SU-DHL-6 (cell line): ENCODE results near the gene PRR23A.

Source experiments
- H2AFZ ChIP-seq: fragments of 200-600 bp; sonication (generic); 2 replicates; pipeline ENCODE4 v1.6.1; 2014; ENCODE audit warnings: low read depth, mild to moderate bottlenecking, moderate library complexity, mixed read lengths, antibody characterized with exemption, low read length; ENCODE audit not compliant: severe bottlenecking
- H3F3A ChIP-seq: fragments of 200-600 bp; shearing (Covaris generic); 2 replicates; pipeline ENCODE4 v1.6.0; 2016; ENCODE audit warnings: antibody characterized with exemption, mild to moderate bottlenecking; ENCODE audit not compliant: insufficient read depth
- H3K27ac ChIP-seq: fragments of 200-600 bp; sonication (generic); 2 replicates; pipeline ENCODE4 v1.5.1; 2016; ENCODE audit warnings: low read depth, mild to moderate bottlenecking, low read length, moderate library complexity, mixed read lengths
- H3K27me3 ChIP-seq: fragments of 200-600 bp; sonication (generic), shearing (Covaris generic); 2 replicates; pipeline ENCODE4 v1.6.0; 2014; ENCODE audit warnings: mild to moderate bottlenecking, low read length
- H3K36me3 ChIP-seq: fragments of 200-600 bp; sonication (generic); 2 replicates; pipeline ENCODE4 v1.6.1; 2014; ENCODE audit warnings: mild to moderate bottlenecking, low read length, mixed read lengths
- H3K4me2 ChIP-seq: fragments of 300-600, 200-600 bp; shearing (Covaris generic), sonication (generic); 2 replicates; pipeline ENCODE4 v1.6.0; 2014; ENCODE audit warnings: low read length, low read depth, mild to moderate bottlenecking; ENCODE audit not compliant: poor library complexity, severe bottlenecking
- H3K4me3 ChIP-seq: fragments of 200-600 bp; sonication (generic); 2 replicates; pipeline ENCODE4 v1.5.1; 2014; ENCODE audit warnings: antibody characterized with exemption, low read length, mild to moderate bottlenecking, mixed read lengths; ENCODE audit not compliant: insufficient read depth, poor library complexity, severe bottlenecking
- H3K79me2 ChIP-seq: fragments of 200-600 bp; sonication (generic); 2 replicates; pipeline ENCODE4 v1.6.1; 2014; ENCODE audit warnings: mild to moderate bottlenecking, low read length, moderate library complexity; ENCODE audit not compliant: insufficient read depth
- H3K9ac ChIP-seq: fragments of 200-600 bp; sonication (generic); 2 replicates; pipeline ENCODE4 v1.7.0; 2014; ENCODE audit warnings: mild to moderate bottlenecking, low read length
- H3K9me2 ChIP-seq: fragments of 200-600 bp; sonication (generic); replicated peaks from 2 replicates; pipeline ENCODE4 v1.6.1; 2014; ENCODE audit warnings: low read length; ENCODE audit not compliant: insufficient read depth
- H3K9me3 ChIP-seq: fragments of 200-600 bp; sonication (generic); 2 replicates; pipeline ENCODE4 v1.6.1; 2014; ENCODE audit warnings: low read length, mixed read lengths; ENCODE audit not compliant: insufficient read depth
- H4K20me1 ChIP-seq: fragments of 200-600 bp; sonication (generic); 2 replicates; pipeline ENCODE4 v1.6.1; 2014; ENCODE audit warnings: low read depth, mild to moderate bottlenecking, antibody characterized with exemption, low read length, moderate library complexity, mixed read lengths
- EZH2phosphoT487 ChIP-seq: fragments of 200-600 bp; sonication (generic), shearing (Covaris generic); conservative IDR thresholded peaks from 2 replicates; pipeline ENCODE4 v1.6.1; 2018; ENCODE audit warnings: mild to moderate bottlenecking, antibody characterized with exemption, low read length, moderate library complexity, mixed read lengths
- TF ChIP-seq, protein P1 (sequence below): fragments of 200-600 bp; sonication (generic); IDR thresholded peaks from one replicate; pipeline ENCODE4 v1.5.1; 2017; ENCODE audit warnings: antibody characterized with exemption, mild to moderate bottlenecking, low read length, moderate library complexity; ENCODE audit not compliant: insufficient read depth, poor library complexity, severe bottlenecking

PRR23A gene

DNA sequence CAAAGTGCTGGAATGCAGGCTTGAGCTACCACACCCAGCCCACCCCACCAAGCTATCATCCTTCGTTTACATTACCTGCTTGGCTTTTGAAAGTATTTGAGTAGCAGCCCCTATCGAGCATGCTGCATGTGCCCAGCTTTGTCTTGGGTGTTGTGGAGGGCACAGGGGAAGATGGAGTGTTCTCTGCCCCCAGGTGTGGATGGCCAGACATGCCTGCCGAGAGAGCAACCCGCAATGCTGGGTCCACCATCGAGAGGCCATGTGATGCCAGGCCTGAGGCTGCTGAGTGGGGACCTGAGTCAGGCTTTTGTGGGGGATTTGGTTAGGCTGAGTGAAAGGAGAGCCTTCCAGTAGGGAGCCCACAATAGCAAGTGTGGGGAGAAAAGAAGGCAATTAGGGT is 33.1 kb downstream of the PRR23A start:
- no peaks in the 10 kb centered on the region for H3K9me2 ChIP-seq
- no peak overlapping the region for H3K27ac ChIP-seq
- no peak overlapping the region for H3K4me3 ChIP-seq
- no peaks in the 10 kb centered on the region for H3K27me3 ChIP-seq
- H3K9me3 ChIP-seq: no peaks in the 10 kb centered on the region
- no peaks in the 10 kb centered on the region for H4K20me1 ChIP-seq
- H3F3A ChIP-seq: no peaks in the 10 kb centered on the region
- no peak overlapping the region for H3K4me2 ChIP-seq
- no peaks in the 10 kb centered on the region for H3K36me3 ChIP-seq
- TF ChIP-seq, protein P1, sequence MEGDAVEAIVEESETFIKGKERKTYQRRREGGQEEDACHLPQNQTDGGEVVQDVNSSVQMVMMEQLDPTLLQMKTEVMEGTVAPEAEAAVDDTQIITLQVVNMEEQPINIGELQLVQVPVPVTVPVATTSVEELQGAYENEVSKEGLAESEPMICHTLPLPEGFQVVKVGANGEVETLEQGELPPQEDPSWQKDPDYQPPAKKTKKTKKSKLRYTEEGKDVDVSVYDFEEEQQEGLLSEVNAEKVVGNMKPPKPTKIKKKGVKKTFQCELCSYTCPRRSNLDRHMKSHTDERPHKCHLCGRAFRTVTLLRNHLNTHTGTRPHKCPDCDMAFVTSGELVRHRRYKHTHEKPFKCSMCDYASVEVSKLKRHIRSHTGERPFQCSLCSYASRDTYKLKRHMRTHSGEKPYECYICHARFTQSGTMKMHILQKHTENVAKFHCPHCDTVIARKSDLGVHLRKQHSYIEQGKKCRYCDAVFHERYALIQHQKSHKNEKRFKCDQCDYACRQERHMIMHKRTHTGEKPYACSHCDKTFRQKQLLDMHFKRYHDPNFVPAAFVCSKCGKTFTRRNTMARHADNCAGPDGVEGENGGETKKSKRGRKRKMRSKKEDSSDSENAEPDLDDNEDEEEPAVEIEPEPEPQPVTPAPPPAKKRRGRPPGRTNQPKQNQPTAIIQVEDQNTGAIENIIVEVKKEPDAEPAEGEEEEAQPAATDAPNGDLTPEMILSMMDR: no peak
- TF ChIP-seq EZH2phosphoT487: no peak
- H2AFZ ChIP-seq: no peak overlapping the region
- no peak overlapping the region for H3K9ac ChIP-seq
- H3K79me2 ChIP-seq: no peaks in the 10 kb centered on the region

DNA sequence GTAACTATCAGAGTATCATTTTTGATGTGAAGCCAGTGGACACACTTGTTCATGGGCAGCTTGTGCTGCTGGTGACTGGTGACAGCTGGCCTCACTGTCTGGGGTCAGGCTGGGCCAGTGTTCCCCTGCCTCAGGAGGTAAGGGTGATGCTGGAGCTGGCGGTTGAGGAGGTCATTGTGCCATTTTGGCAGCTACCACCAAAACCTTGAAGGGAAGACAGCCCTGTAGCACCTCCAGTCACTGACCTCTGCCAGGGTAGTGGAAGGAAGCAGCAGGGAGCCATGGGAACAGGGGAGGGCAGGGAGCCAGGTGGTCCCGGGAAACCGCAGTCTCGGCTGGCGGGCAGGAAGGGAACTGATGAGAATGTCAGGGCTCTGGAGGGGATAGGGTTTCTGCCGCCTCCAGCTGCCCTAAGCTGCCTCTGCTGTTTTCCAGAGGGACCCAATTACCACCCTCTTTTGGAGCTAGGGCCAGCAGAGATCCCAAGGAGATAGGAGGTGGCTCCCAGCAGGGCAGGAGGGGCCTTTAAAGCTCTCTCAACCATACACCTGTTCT is 34.2 kb downstream of the PRR23A start:
- H3K4me2 ChIP-seq: no peak overlapping the region
- no peak overlapping the region for H3K9ac ChIP-seq
- H3K36me3 ChIP-seq: no peaks in the 10 kb centered on the region
- TF ChIP-seq, protein P1: no peak
- TF ChIP-seq EZH2phosphoT487: no peak
- no peak overlapping the region for H2AFZ ChIP-seq
- no peak overlapping the region for H3K27ac ChIP-seq
- H3K9me2 ChIP-seq: no peaks in the 10 kb centered on the region
- H3K4me3 ChIP-seq: no peak overlapping the region
- no peaks in the 10 kb centered on the region for H3F3A ChIP-seq
- no peaks in the 10 kb centered on the region for H3K79me2 ChIP-seq
- H3K27me3 ChIP-seq: no peaks in the 10 kb centered on the region
- no peaks in the 10 kb centered on the region for H4K20me1 ChIP-seq
- no peaks in the 10 kb centered on the region for H3K9me3 ChIP-seq

DNA sequence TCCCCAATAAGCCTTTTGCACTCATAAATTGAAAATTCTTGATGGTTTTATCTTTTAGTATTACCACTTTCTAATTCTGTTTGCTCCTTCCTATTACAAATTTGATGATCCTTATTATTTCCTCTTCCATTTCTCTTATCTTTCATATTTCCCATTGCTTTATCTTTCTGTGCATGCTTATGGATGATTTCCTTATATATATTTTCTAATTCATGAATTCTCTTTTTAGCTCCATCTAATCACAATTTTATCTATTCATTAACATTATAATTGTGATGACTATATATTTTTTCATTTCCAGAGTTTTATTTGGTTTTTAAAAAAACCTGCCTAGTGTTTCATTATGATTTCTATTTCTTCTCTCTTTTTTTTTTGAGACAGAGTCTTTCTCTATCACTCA is 41.1 kb downstream of the PRR23A start:
- no peaks in the 10 kb centered on the region for H3F3A ChIP-seq
- H2AFZ ChIP-seq: no peak overlapping the region
- H3K36me3 ChIP-seq: no peaks in the 10 kb centered on the region
- TF ChIP-seq, protein P1: no peak
- no peak for TF ChIP-seq EZH2phosphoT487
- H3K9me3 ChIP-seq: no peaks in the 10 kb centered on the region; the same call in 1 of the 2 replicates
- H3K9me2 ChIP-seq: no peaks in the 10 kb centered on the region
- H4K20me1 ChIP-seq: no peaks in the 10 kb centered on the region
- no peak overlapping the region for H3K27ac ChIP-seq
- no peaks in the 10 kb centered on the region for H3K79me2 ChIP-seq
- H3K4me3 ChIP-seq: no peak overlapping the region
- no peak overlapping the region for H3K4me2 ChIP-seq
- no peak overlapping the region for H3K9ac ChIP-seq
- H3K27me3 ChIP-seq: no peaks in the 10 kb centered on the region

DNA sequence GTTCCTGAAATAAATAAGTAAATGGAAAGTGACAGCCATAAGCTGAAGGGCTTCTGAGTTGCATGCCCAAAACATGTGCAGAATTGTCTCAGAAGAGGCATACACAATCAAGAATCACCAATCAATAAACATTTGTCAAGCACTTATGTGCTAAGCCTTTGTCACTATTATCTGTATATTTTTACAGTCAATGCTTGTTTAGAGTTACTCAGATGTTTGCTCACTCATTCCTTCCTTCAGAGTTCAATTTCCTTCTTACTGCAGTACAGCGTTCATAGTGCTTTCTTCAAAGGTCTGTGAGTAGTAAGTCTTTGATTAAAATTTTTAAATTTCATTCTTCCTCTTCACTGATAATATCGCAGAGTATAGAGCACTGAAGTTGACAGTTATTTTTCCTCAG is 41.8 kb downstream of the PRR23A start:
- no peak overlapping the region for H2AFZ ChIP-seq
- H3K9me2 ChIP-seq: no peaks in the 10 kb centered on the region
- H3K27ac ChIP-seq: no peak overlapping the region
- no peaks in the 10 kb centered on the region for H4K20me1 ChIP-seq
- H3K4me3 ChIP-seq: no peak overlapping the region
- TF ChIP-seq EZH2phosphoT487: no peak
- TF ChIP-seq, protein P1: no peak
- H3K27me3 ChIP-seq: no peaks in the 10 kb centered on the region
- no peaks in the 10 kb centered on the region for H3F3A ChIP-seq
- no peaks in the 10 kb centered on the region for H3K79me2 ChIP-seq
- no peak overlapping the region for H3K4me2 ChIP-seq
- no peaks in the 10 kb centered on the region for H3K36me3 ChIP-seq
- no peaks in the 10 kb centered on the region; the same call in 1 of the 2 replicates for H3K9me3 ChIP-seq
- no peak overlapping the region for H3K9ac ChIP-seq
